Forelimb muscle (tissue), 1 donor: ENCODE results near the gene TIMM44. TPM values are rescaled to one million over a fixed set of nuclear protein-coding genes. Genes with fewer than 3 reads are reported as not detected.
"Not testable (repeated sequence)": the region's sequence is repeated elsewhere in the genome, so short reads cannot be mapped to it uniquely, and the experiment has no call there.

Experiments
- DNase-seq: peaks from one replicate; pipeline ENCODE4 v3.0.0-alpha.2; 2013; ENCODE audit warnings: low read depth
- polyA plus RNA-seq: library from polyadenylated mRNA; unstranded; fragments of 120-200 nt; gene quantifications from one replicate; pipeline ENCODE4 v1.2.1, GENCODE V29; 2013; ENCODE audit not compliant: insufficient read length

The TIMM44 gene
- polyA plus RNA-seq, 1 donor = 52.7 TPM

DNA sequence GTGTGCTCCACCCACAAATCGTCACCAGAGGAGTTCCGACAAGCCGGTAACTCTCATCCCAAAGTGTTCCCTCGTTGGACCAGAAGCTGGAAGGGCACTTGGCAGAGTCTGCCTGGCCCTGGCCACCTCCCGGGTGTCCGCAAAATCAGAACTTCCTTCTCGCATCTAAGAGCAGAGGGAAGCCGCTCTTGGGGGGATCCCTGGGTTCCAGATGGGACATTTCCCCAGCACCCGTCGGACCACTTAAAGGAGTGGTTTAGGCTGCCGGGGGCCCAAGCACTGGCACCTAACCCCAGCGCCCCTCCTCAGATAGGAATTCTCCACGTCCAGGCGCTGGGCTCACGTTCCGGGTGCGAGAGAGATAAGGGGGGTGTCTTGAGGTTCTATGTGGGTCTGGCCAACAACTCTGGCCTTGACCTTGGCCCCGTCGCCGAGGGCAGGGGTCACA, 40.6 kb downstream of the TIMM44 start:
- DNase-seq = no peak

DNA sequence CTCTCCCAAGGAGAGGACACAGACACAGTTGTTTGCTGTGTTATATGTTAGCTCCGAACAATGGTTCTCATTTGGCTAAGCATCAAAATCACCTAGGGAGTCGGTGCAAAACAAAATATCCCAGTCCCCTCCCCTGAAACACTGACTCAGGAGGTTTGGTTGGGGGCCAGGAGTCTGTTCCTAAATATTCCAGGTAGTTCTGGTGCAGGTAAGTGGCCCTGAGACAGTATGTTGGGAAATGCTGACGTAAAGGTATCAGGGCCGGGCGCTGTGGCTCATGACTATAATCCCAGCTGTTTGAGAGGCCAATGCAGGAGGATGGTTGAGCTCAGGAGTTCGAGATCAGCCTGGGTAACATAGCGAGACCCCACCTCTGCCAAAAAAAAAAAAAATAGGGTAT, 42.1 kb downstream of the TIMM44 start:
- DNase-seq = no peak

DNA sequence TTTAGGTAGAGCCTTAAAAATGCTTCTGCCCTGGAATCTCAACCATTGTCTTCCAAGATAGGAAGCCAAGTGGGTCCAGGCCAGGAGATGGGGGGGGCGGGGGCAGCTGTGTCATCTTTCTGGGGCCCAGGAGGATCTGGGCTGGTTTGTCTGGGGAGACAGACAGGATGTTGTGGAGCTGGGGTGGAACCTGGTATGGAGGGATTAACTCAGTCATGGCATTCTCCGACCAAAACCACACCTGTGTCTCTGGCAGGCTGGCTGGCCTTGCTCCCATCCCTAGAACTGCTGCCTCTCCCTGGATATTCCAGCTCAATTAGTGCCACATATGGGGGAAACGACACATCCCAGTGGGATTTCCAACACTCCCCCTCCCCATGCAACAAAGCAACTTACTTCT, 42.5 kb downstream of the TIMM44 start:
- DNase-seq = no peak

DNA sequence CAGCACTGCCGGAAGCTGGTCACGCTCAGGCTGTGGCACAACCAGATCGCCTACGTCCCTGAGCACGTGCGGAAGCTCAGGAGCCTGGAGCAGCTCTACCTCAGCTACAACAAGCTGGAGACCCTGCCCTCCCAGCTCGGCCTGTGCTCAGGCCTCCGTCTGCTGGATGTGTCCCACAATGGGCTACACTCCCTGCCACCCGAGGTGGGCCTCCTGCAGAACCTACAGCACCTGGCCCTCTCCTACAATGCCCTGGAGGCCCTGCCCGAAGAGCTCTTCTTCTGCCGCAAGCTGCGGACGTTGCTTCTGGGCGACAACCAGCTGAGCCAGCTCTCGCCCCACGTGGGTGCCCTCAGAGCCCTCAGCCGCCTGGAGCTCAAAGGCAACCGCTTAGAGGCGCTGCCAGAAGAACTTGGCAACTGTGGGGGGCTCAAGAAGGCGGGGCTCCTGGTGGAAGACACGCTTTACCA, 43.0 kb downstream of the TIMM44 start:
- no peak for DNase-seq

DNA sequence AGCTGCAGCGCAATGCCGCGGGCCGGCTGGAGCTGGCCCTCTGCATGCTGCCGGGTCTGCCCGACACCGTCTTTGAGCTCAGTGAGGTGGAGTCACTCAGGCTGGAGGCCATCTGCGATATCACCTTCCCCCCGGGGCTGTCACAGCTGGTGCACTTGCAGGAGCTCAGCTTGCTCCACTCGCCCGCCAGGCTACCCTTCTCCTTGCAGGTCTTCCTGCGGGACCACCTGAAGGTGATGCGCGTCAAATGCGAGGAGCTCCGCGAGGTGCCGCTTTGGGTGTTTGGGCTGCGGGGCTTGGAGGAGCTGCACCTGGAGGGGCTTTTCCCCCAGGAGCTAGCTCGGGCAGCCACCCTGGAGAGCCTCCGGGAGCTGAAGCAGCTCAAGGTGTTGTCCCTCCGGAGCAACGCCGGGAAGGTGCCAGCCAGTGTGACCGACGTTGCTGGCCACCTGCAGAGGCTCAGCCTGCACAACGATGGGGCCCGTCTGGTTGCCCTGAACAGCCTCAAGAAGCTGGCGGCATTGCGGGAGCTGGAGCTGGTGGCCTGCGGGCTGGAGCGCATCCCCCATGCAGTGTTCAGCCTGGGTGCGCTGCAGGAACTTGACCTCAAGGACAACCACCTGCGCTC, 43.6 kb downstream of the TIMM44 start:
- DNase-seq = no peak

DNA sequence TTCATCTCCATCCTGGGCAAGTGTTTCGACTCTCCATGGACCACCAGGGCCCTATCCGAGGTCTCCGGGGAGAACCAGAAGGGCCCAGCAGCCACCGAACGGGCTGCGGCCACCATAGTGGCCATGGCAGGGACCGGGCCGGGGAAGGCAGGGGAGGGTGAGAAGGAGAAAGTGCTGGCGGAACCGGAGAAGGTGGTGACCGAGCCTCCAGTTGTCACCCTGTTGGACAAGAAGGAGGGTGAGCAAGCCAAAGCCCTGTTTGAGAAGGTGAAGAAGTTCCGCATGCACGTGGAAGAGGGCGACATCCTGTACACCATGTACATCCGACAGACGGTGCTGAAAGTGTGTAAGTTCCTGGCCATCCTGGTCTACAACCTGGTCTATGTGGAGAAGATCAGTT, 44.5 kb downstream of the TIMM44 start:
- DNase-seq = no peak

DNA sequence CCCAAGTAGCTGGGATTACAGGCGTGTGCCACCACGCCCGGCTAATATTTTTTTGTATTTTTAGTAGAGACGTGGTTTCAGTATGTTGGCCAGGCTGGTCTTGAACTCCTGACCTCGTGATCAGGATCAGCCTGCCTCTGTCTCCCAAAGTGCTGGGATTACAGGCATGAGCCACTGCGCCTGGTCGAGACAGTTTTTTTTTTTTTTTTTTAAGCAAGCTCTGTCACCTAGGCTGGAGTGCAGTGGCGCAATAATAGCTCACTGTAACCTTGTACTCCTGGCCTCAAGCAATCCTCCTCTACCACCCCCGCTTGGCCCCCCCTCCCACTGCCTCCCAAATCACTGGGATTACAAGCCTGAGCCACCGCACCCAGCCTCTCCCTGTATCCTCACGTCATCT, 46.2 kb downstream of the TIMM44 start:
- DNase-seq = no peak

DNA sequence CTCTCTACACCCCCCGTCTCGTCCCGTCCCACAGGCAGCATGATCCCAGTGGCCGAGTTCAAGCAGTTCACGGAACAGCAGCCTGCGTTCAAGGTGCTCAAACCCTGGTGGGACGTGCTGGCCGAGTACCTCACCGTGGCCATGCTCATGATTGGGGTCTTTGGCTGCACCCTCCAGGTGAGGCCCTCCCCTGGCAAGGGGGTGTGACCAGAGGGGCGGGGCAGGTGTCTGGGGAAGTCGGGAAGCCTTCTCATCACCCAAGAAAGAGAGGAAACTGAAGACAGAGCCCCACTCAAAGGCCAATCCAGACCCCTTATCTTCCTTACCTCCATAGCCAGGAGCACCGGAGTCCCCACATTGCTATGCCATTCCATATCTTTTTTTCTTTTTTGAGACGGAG, 47.9 kb downstream of the TIMM44 start:
- DNase-seq = no peak

DNA sequence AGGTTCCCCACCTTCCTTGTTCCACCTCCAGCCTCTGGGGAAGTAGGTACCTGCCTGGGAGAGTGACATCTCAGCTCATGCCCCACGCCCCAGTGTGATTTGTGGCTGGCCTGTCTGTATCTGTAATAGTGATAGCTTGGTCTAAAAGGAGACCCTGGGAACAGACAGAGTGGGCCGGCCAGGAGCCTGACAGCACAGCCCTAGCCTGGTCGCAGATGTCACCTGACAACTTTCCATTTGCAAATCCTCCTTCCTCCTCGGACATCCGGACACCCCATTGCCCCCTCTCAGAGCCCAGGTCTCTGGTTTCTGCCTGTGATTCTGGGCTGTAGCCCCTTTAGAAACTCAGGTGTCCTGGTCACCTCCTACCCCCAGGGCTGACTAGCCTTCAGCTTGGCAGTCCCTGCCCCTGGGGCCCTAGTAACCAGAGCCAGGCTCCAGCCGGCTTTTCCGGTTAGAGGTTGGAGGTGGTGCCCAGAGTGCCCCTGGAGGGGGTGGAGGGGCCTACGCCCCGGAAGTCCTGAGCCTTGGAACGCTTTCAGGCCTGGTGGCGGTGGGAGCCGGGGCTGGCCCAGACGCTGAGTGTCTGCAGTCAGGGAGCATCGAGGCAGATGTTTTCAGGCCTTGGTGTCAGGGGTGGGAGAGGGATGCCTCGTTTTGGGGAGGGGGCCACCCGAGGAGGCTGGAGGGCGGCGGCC, 48.7 kb downstream of the TIMM44 start:
- DNase-seq = no peak

DNA sequence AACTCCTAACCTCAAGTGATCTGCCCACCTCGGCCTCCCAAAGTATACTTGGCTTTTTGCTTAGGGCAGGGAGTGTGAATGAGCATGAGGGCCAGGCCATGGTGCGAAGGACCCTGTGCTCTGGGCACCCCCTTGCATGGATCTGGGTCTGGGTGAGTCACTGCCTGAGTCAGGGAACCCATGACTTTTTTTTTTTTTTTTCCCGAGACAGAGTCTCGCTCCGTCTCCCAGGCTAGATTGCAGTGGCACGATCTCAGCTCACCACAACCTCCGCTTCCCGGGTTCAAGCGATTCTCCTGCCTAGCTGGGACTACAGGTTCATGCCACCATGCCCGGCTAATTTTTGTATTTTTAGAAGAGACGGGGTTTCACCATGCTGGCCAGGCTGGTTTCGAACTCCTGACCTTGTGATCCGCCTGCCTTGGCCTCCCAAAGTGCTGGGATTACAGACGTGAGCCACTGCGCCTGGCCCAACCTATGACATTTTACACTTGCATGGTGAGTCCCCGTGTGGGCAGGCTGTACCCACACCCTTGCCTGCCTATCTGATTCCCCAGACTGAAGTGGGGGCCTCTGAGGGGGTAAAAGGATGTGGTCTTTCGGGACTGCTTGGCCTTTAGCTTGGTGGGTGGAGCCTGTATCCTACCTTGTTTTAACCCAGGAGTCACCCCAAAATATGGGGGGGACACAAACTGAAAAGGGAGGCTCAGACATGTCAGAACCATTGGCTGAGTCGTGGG, 49.9 kb downstream of the TIMM44 start:
- DNase-seq = not testable (repeated sequence)

DNA sequence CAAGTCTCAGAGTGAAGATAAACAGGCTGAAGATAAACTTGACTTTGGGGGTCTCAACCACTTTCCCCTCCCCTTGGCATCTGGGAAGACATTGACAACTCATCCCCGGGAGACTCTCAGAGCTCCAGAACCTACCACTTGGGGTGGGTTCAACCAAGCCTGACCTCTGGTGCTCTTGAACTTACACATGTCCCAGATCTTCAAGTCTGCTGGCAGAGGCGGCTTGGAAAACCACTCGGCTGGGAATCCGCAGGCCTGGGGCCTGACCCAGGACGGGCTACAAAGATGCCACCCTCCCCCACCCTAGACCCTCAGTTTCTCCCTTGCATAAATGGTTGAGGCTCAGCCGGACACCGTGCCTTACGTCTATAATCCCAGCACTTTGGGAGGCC, 54.6 kb downstream of the TIMM44 start:
- no peak for DNase-seq

DNA sequence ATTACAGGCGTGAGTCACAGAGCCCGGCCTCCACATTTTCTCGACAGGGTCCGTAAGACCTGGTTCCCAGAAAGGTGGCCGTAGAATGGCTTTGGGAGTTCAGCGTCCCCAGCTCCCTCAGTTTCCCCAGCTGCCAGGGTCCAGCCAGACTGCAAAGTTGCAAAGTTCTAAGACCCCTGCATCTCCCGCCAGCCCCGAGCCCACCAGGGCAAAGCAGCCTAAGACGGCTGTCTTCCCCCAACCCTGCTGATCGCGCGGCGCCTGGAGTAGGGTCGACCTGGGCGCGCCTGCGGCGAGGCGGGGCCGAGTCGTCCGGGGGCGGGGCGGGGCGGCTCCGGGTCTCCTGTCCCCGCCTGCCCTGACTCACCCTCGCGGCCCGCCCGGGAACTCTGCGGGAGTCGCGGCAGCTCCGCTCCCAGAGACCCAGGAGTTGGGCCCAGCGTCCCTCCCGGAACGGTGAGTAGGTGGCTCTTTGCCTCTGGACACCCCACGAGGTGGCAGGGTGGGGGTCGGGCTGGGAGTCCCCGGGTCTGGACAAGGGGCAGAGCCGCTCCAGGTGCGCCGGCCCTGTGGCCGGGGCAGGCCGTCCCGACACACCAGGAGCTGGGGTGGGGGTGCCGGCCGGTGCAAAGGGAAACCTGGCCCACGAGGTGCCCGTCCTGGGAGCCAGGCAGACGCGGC, 55.2 kb downstream of the TIMM44 start, which contains the start of gene LRRC8E:
Gene LRRC8E (plus strand): TSS at position 366 of the 681 bp plus-strand sequence. CDS start 7,094 bp downstream, outside the sequence.
- DNase-seq = no peak

DNA sequence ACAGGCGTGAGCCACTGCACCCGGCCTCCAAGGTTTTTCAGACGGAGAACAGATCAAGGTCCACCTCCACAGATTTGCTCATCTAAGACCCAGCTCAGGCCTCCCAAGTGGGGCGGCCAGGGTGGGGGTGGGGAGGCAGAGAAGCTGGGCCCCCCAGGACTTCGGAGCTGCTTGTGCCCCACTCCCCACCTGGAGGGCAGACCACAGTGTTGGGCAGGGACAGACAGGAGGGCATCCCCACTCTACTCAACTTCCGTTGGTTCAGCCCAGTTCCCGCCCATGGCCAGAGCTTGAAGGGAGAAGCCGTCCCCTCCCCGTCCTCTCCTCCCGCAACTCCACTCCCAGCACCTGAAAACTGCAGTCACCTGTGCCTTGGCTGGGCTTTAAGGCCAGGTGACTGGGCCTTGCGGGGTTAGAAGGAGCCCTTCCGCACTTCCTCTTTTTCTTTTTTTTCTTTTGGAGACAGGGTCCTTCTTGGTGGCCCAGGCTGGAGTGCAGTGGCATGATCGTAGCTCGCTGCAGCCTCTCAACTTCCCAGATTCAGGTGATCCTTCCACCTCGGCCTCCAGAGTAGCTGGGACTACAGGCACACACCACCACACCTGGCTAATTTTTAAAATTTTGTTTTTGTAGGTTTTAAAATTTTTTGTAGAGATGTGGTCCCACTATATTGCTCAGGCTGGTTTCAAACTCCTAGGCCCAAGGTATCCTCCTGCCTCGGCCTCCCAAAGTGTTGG, 55.9 kb downstream of the TIMM44 start:
- DNase-seq = no peak

DNA sequence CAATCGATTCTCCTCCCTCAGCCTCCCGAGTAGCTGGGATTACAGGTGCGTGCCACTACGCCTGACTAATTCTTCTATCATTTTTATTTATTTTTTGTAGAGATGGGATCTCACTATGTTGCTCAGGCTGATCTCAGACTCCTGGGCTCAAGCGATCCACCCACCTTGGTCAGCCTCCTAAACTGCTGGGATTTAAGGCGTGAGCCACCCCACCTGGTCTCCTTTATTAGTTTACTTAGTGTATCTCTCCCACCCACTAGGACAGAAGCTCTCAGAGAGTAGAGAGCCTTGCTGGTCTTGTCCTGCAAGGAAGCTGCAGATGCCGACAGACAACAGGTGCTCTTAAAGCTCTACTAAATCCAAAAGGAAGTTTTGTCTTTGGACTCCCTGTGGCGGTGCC, 57.6 kb downstream of the TIMM44 start:
- no peak for DNase-seq

DNA sequence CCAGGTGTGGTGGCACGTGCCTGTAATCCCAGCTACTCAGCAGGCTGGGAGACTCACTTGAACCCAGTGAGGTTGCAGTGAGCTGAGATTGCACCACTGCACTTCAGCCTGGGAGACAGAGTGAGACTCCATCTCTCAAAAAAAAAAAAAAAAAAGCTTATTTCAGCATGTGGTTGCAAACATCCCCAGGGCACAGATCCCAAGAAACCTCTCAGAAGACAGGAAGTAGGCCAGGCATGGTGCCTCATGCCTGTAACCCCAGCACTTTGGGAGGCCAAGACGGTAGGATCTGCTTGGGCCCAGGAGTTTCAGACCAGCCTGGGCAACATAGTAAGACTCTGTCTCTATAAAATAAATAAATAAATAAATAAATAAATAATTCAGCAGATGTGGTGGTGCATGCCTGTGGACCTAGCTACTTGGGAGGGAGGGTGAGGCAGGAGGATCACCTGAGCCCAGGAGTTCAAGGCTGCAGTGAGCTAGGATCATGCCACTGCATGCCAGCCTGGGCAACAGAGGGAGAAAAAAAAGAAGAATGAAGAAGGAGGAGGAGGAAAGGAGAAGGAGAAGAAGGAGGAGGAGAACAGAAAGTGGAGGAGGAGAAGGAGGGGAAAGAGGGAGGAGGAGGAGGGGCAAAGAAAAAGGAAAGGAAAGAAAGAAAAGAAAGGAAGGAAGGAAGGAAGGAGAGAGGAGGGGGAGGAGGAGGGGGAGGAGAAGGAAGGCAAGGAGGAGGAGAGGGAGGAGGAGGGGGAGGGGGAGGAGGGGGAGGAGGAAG, 59.5 kb downstream of the TIMM44 start:
- DNase-seq = no peak

DNA sequence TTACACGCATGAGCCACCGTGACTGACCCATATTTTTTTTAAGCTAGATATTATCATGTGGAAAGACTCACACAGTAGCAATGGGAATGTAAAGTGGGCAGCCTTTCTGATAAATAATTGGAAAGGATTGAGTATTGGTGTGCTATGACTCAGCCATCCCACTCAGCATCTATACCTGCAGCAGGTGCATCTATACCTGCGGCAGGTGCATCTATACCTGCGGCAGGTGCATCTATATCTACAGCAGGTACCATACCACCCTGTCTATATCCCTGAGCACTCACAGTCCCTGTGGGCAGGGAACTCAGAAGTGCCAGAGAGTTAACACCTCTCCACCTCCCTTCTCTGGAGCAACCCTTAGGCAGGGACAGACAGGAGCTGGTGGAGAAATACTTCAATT, 60.4 kb downstream of the TIMM44 start:
- no peak for DNase-seq

DNA sequence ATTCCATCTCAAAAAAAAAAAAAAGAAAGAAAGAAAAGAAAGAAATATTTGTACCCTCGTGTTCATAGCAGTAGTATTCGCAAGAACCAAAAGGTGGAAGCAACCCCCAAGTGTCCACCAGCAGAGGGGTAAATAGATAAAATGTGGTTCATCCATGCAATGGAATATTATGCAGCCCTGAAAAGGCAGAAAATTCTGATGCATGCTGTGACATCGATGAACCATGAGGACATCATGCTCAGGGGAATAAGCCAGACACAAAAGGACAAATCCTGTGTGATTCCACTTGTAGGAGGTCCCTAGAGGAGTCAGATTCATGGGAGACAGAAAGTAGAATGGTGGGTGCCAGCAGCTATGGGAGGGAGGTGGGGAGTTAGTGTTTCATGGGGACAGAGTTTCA, 61.6 kb downstream of the TIMM44 start:
- no peak for DNase-seq

DNA sequence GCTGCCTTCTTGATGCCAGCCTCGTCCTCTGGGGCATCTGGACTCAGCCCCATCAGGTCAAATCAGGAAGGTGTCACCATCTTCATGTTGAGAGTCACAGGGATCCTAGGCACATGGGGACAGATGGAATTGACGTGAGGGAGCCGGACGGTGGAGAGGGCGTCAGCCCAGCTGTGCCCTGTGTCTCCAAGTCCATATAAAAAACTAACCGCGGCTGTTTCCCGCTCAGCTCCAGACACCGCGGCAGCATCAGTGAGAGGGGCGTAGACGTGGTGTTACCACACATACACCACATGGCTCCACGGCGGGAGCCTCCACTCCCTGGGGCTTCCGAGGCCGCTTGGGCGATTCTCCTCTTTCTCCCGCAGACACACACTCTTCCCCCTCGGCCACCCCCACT, 63.6 kb downstream of the TIMM44 start:
- DNase-seq = no peak

DNA sequence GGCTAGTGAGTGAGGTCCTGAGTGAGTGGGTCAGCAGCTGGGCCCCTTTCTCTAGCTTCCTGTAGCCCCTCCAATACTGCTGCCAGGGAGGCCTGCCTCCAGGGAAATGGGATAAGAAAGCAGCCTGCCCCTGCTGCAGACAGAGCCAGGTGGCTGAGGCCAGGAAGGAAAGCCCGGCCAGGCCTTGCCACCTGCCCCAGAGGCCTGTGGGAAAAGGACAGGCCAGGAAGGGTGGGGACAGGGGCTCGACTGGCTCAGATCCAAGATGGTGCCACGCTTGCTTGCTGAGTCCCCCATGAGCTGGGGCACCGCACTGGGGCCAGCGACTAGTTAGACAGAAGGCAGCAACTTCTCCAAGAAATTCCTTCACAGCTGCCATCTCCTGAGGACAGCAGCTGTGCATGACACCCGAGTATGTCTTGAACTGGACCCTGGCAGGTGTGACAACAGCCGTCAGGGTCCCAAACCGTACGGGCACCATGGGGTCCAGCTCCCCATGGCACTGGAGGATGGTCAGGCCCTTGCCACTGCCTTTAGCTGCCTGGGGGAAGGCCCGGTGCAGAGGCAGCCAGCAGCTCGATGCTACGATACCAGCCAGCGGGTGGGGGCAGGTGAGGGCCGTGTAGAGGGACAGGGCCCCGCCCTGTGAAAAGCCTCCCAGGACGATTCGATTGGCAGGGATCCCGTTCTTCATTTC, 64.2 kb downstream of the TIMM44 start:
- DNase-seq = no peak

DNA sequence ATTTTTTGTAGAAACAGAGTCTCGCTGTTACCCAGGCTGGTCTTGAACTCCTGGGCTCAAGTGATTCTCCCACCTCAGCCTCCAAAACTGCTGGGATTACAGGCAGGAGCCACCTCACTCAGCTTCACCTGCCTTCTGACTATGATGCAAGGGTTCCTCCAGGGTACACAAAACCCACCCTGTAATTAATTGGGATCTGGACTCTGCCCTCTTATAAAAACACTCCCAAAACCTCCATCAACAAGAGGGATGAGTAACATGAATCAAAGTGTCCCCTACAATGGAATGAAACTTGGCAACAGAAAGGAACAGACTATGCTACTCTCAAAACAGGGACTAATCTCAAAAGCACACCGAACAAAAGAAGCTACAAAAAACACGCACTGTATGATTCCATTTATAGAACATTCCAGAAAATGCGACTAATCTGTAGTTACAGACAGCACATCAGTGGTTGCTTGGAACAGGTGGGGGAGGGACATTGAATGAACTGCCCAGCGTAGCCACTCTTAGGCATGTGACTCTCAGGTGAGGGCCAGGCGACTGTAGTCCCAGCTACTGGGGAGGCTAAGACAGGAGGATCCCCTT, 66.1 kb downstream of the TIMM44 start:
- DNase-seq = no peak
